Stimulated activated CD8-positive, alpha-beta memory T cell treated with anti-CD3 and anti-CD28 coated beads, Interleukin-7, amount 100 ng/mL, for 1 hour (primary cell): Measurements from ENCODE around the gene STK36.

Experiments
- DNase-seq, 2 donors: peaks; one replicate each; pipeline ENCODE4 v3.0.0-alpha.2; 2020; ENCODE audit warnings: low read depth in 2 of 2

The STK36 gene

DNA sequence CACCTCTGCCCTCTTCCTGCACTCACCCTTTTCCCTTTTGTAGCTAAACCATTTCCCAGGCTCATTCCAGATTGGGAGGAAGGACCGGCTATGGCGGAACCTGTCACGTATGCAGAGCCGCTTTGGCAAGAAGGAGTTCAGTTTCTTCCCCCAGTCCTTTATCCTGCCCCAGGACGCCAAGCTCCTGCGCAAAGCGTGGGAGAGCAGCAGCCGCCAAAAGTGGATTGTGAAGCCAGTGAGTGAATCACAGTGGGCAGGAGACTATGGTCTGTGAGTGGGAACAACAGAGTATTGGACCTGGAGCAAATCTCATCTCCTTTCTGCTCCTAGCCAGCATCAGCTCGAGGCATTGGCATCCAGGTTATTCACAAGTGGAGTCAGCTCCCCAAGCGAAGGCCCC lies 75.1 kb downstream of the STK36 start:
- DNase-seq: no peak

DNA sequence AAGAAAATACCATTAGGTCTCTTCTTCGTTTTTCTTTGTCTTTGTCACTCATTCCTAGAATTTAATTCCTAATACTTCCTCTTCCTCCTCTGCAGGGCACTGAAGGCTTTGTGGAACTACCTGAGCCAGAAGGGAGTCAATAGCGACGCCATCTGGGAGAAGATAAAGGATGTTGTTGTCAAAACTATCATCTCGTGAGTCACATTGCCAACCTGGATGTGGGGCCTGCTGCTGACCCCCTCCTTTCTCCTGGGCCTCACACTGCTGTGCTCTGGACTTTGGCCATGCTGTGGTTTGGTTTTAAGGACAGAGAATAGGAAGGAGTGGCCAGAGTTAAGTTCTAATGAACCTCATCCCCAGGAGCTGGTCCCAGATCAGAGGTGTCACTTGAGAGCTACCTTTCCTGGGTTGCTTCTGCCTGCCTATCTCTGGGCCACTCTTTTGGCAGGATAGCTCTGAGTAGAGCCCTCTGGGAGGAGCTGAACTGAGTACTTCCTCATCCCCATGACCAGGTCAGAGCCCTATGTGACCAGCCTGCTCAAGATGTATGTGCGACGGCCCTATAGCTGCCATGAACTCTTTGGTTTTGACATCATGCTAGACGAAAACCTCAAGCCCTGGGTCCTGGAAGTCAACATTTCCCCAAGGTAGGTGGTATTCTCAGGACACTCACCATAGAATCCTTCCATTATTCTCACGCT lies 77.0 kb downstream of the STK36 start:
- no peak for DNase-seq
